SH-SY5Y (cell line): ENCODE data around the gene SPSB3.

Experiments
- GATA2 ChIP-seq: IDR thresholded peaks from 2 replicates; pipeline ENCODE4 v1.6.1; 2011; ENCODE audit warnings: mild to moderate bottlenecking, low read depth, low read length
- GATA3 ChIP-seq: IDR thresholded peaks from 2 replicates; pipeline ENCODE4 v1.6.1; 2011; ENCODE audit warnings: low read depth, mild to moderate bottlenecking, low read length, moderate library complexity

DNA sequence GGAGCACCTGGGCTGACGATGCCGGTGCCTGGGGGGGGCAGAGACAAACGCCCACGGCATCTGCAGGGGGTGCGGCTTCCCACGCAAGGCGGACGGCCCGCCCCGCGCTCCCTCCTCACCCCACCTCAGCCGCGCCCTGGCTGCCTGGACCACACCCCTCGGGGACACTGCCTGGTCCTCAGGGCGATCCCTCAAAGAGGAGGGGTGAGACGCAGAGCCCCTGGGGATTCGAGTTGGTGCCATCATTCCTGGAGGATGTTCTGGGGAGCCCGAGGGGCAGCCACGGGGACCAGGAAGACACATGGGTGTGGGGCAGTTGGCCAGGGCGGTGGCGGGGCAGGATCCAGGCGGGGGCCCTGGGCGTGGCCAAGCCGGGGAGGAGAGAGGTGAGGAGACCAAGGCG lies 7.3 kb upstream of the SPSB3 start:
- TF ChIP-seq GATA2 (no peak), GATA3 (no peak)
